Mesendoderm (in vitro differentiated cells): Measurements from ENCODE around the gene KRTAP10-11.

Experiments
- DNase-seq: peaks from one replicate; pipeline ENCODE4 v3.0.0; 2013
- H2AK5ac ChIP-seq: 2 replicates; pipeline ENCODE4 v1.6.1; 2013; ENCODE audit warnings: low read length, inconsistent platforms
- H2BK120ac ChIP-seq: 2 replicates; pipeline ENCODE4 v1.6.1; 2013; ENCODE audit warnings: low read depth, mild to moderate bottlenecking, low read length, moderate library complexity, mixed read lengths
- H2BK15ac ChIP-seq: replicated peaks from 2 replicates; pipeline ENCODE4 v1.6.1; 2013; ENCODE audit warnings: low read depth, mild to moderate bottlenecking, moderate library complexity
- H2BK5ac ChIP-seq: 2 replicates; pipeline ENCODE4 v1.6.1; 2013; ENCODE audit warnings: low read length, inconsistent platforms
- H3K18ac ChIP-seq: 2 replicates; pipeline ENCODE4 v1.6.1; 2013; ENCODE audit warnings: mild to moderate bottlenecking, low read length, mixed read lengths
- H3K23ac ChIP-seq: one replicate; pipeline ENCODE4 v1.6.1; 2013; ENCODE audit warnings: low read length
- H3K27ac ChIP-seq: 2 replicates; pipeline ENCODE4 v1.5.1; 2013; ENCODE audit warnings: low read depth, mild to moderate bottlenecking, inconsistent platforms, low read length, moderate library complexity
- H3K27me3 ChIP-seq: 2 replicates; pipeline ENCODE4 v1.6.1; 2013; ENCODE audit warnings: low read length, control low read depth, mild to moderate bottlenecking, inconsistent platforms; ENCODE audit not compliant: insufficient read depth, poor library complexity
- H3K36me3 ChIP-seq: 2 replicates; pipeline ENCODE4 v1.6.1; 2013; ENCODE audit warnings: low read length, inconsistent platforms; ENCODE audit not compliant: control insufficient read depth, insufficient read depth
- H3K4ac ChIP-seq: one replicate; pipeline ENCODE4 v1.6.1; 2013; ENCODE audit warnings: low read depth, mild to moderate bottlenecking, low read length, moderate library complexity
- H3K4me1 ChIP-seq: 2 replicates; pipeline ENCODE4 v1.6.1; 2013; ENCODE audit warnings: low read depth, low read length, inconsistent platforms; ENCODE audit not compliant: control insufficient read depth
- H3K4me2 ChIP-seq: 2 replicates; pipeline ENCODE4 v1.6.1; 2013; ENCODE audit warnings: low read length
- H3K4me3 ChIP-seq: 2 replicates; pipeline ENCODE4 v1.5.1; 2013; ENCODE audit warnings: mild to moderate bottlenecking, low read length
- H3K56ac ChIP-seq: one replicate; pipeline ENCODE4 v1.6.1; 2013; ENCODE audit warnings: low read length
- H3K79me1 ChIP-seq: 2 replicates; pipeline ENCODE4 v1.6.1; 2013; ENCODE audit warnings: low read length, inconsistent platforms
- H3K79me2 ChIP-seq: 2 replicates; pipeline ENCODE4 v1.6.1; 2013; ENCODE audit warnings: mild to moderate bottlenecking, low read length; ENCODE audit not compliant: control insufficient read depth, insufficient read depth
- H3K9ac ChIP-seq: 2 replicates; pipeline ENCODE4 v1.6.1; 2013; ENCODE audit warnings: low read length, inconsistent platforms
- H4K5ac ChIP-seq: one replicate; pipeline ENCODE4 v1.6.1; 2013; ENCODE audit warnings: low read length
- H4K8ac ChIP-seq: one replicate; pipeline ENCODE4 v1.6.1; 2013; ENCODE audit warnings: low read depth, mild to moderate bottlenecking, control low read depth, low read length, moderate library complexity
- WGBS: extraction: QIAGEN DNeasy Blood & Tissue Kit; methylation state at CpG from one replicate; pipeline ENCODE4 v1.1.7; 2013; ENCODE audit warnings: low lambda C conversion rate, missing lambda C conversion rate; ENCODE audit not compliant: insufficient coverage; ENCODE audit errors: extremely low coverage; 5-methylcytosine and 5-hydroxymethylcytosine counted together

Gene KRTAP10-11

GRCh38 chr21:44666401-44667320, 20.4 kb downstream of the KRTAP10-11 start, which contains the start of gene KRTAP12-2:
Gene KRTAP12-2 (minus strand): TSS chr21:44666927. CDS start chr21:44666886, 41 bp downstream.
- H2BK15ac ChIP-seq = no peak within 1 kb of the TSS
- no peaks in the 10 kb centered on the region for H3K36me3 ChIP-seq
- no peak within 1 kb of the TSS for H2BK120ac ChIP-seq
- no peak within 1 kb of the TSS for H3K56ac ChIP-seq
- no peak within 1 kb of the TSS for H3K18ac ChIP-seq
- no peak within 1 kb of the TSS for H2BK5ac ChIP-seq
- no peak within 1 kb of the TSS for H3K9ac ChIP-seq
- no peak within 1 kb of the TSS for H4K8ac ChIP-seq
- H2AK5ac ChIP-seq = no peak within 1 kb of the TSS
- no peak within 1 kb of the TSS for H3K4me3 ChIP-seq
- H3K79me1 ChIP-seq = no peaks in the 10 kb centered on the region
- H4K5ac ChIP-seq = no peak within 1 kb of the TSS
- no peak within 1 kb of the TSS for H3K27ac ChIP-seq
- H3K4me2 ChIP-seq = no peak within 1 kb of the TSS
- no peaks in the 10 kb centered on the region for H3K4me1 ChIP-seq
- H3K79me2 ChIP-seq = no peaks in the 10 kb centered on the region
- no peak within 1 kb of the TSS for H3K4ac ChIP-seq
- no peaks in the 10 kb centered on the region for H3K27me3 ChIP-seq
- no CpG with 5 or more reads among the region's 19 CpGs for WGBS
- no peak within 1 kb of the TSS for H3K23ac ChIP-seq
- DNase-seq = no peak

GRCh38 chr21:44667612-44668011, 21.4 kb downstream of the KRTAP10-11 start:
- Histone ChIP-seq H3K4me1 (no peaks in the 10 kb centered on the region), H3K36me3 (no peaks in the 10 kb centered on the region), H2BK5ac (no peak overlapping the region), H3K4me2 (no peak overlapping the region), H3K27ac (no peak overlapping the region), H3K56ac (no peak overlapping the region), H4K8ac (no peak overlapping the region), H2AK5ac (no peak overlapping the region), H2BK120ac (no peak overlapping the region), H3K79me2 (no peaks in the 10 kb centered on the region), H3K79me1 (no peaks in the 10 kb centered on the region), H3K23ac (no peak overlapping the region), H3K18ac (no peak overlapping the region), H2BK15ac (no peak overlapping the region), H4K5ac (no peak overlapping the region), H3K4ac (no peak overlapping the region), H3K4me3 (no peak overlapping the region), H3K9ac (no peak overlapping the region), H3K27me3 (no peaks in the 10 kb centered on the region)
- no CpG with 5 or more reads among the region's 1 CpG for WGBS
- no peak for DNase-seq

GRCh38 chr21:44670642-44671432, 24.6 kb downstream of the KRTAP10-11 start:
- Histone ChIP-seq H3K4ac (no peak overlapping the region), H4K8ac (no peak overlapping the region), H2BK120ac (no peak overlapping the region), H3K27ac (no peak overlapping the region), H2BK5ac (no peak overlapping the region), H2AK5ac (no peak overlapping the region), H3K27me3 (no peaks in the 10 kb centered on the region), H4K5ac (no peak overlapping the region), H3K4me3 (no peak overlapping the region), H3K18ac (no peak overlapping the region), H3K23ac (no peak overlapping the region), H3K4me1 (no peaks in the 10 kb centered on the region), H2BK15ac (no peak overlapping the region), H3K79me1 (no peaks in the 10 kb centered on the region), H3K79me2 (no peaks in the 10 kb centered on the region), H3K56ac (no peak overlapping the region), H3K9ac (no peak overlapping the region), H3K36me3 (no peaks in the 10 kb centered on the region), H3K4me2 (no peak overlapping the region)
- no CpG with 5 or more reads among the region's 3 CpGs for WGBS
- no peak for DNase-seq

- H3K36me3 ChIP-seq = no peaks in the 10 kb centered on the region
- no peak overlapping the region for H3K56ac ChIP-seq
- H2AK5ac ChIP-seq = no peak overlapping the region
- H3K18ac ChIP-seq = no peak overlapping the region
- no peak overlapping the region for H2BK5ac ChIP-seq
- no peak overlapping the region for H3K9ac ChIP-seq
- no peaks in the 10 kb centered on the region for H3K4me1 ChIP-seq
- no CpG with 5 or more reads among the region's 1 CpG for WGBS
- H2BK120ac ChIP-seq = no peak overlapping the region
- H3K4me3 ChIP-seq = no peak overlapping the region
- H3K4ac ChIP-seq = no peak overlapping the region
- no peak for DNase-seq
- H3K23ac ChIP-seq = no peak overlapping the region
- no peaks in the 10 kb centered on the region for H3K79me1 ChIP-seq
- H3K27ac ChIP-seq = no peak overlapping the region
- no peak overlapping the region for H3K4me2 ChIP-seq
- no peak overlapping the region for H4K8ac ChIP-seq
- no peaks in the 10 kb centered on the region for H3K27me3 ChIP-seq
- H4K5ac ChIP-seq = no peak overlapping the region
- no peak overlapping the region for H2BK15ac ChIP-seq
- H3K79me2 ChIP-seq = no peaks in the 10 kb centered on the region
Observed at GRCh38 chr21:44671911-44672310, 25.7 kb downstream of the KRTAP10-11 start.

- no peak overlapping the region for H2BK15ac ChIP-seq
- no peak overlapping the region for H3K4me2 ChIP-seq
- H4K5ac ChIP-seq = no peak overlapping the region
- H3K79me1 ChIP-seq = no peaks in the 10 kb centered on the region
- no peak overlapping the region for H3K18ac ChIP-seq
- no peak overlapping the region for H3K9ac ChIP-seq
- H2BK5ac ChIP-seq = no peak overlapping the region
- no peak overlapping the region for H3K4ac ChIP-seq
- no peak overlapping the region for H3K4me3 ChIP-seq
- no peaks in the 10 kb centered on the region for H3K79me2 ChIP-seq
- no peak overlapping the region for H4K8ac ChIP-seq
- no peaks in the 10 kb centered on the region for H3K4me1 ChIP-seq
- no peaks in the 10 kb centered on the region for H3K36me3 ChIP-seq
- no peak overlapping the region for H3K56ac ChIP-seq
- H3K27ac ChIP-seq = no peak overlapping the region
- H2BK120ac ChIP-seq = no peak overlapping the region
- H2AK5ac ChIP-seq = no peak overlapping the region
- H3K23ac ChIP-seq = no peak overlapping the region
- no CpG with 5 or more reads among the region's 13 CpGs for WGBS
- H3K27me3 ChIP-seq = no peaks in the 10 kb centered on the region
- no peak for DNase-seq
Observed at GRCh38 chr21:44677881-44678280, 31.7 kb downstream of the KRTAP10-11 start.
